Coronary artery (tissue), 2 donors: ENCODE data around the gene DPP10.

Experiments used
- DNase-seq: peaks from one replicate; pipeline ENCODE4 v3.0.0-alpha.2; 2017; ENCODE audit warnings: low spot score
- H3K27ac ChIP-seq, 2 donors: fragments of 200-600 bp; sonication (generic); one replicate each; pipeline ENCODE4 v1.5.1; 2016 to 2019
- H3K4me3 ChIP-seq: fragments of 200-600 bp; sonication (generic); 2 replicates; pipeline ENCODE4 v1.5.1; 2016; ENCODE audit warnings: mild to moderate bottlenecking, moderate library complexity
- CTCF ChIP-seq: fragments of 200-600 bp; sonication (generic); IDR thresholded peaks from one replicate; pipeline ENCODE4 v1.5.1; 2019; ENCODE audit warnings: antibody characterized with exemption

Gene DPP10

DNA sequence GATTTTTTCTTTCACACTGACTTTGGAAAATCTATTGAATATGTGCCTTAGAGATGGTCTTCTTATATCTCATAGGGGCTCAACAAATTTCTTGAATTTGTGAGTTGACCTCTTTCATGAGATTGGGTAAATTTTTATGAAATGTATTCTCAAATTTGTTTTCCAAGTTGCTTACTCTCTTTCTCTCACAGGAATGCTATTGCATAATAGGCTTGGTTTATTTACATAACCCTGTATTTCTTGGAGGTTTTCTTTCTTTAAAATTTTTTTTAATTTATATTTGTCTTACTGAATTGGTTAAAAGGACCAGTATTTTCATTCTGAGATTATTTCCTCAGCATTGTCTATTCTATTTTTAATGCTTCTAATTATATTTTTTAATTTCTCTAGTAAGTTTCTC, 917.1 kb downstream of the DPP10 start:
- TF ChIP-seq CTCF: no peak
- no peak overlapping the region for H3K4me3 ChIP-seq
- no peak for DNase-seq
- H3K27ac ChIP-seq: no peak overlapping the region

GRCh38 chr2:115364093-115364492, 921.7 kb downstream of the DPP10 start:
- no peak overlapping the region for H3K4me3 ChIP-seq
- no peak for DNase-seq
- H3K27ac ChIP-seq: no peak overlapping the region
- TF ChIP-seq CTCF: no peak

DNA sequence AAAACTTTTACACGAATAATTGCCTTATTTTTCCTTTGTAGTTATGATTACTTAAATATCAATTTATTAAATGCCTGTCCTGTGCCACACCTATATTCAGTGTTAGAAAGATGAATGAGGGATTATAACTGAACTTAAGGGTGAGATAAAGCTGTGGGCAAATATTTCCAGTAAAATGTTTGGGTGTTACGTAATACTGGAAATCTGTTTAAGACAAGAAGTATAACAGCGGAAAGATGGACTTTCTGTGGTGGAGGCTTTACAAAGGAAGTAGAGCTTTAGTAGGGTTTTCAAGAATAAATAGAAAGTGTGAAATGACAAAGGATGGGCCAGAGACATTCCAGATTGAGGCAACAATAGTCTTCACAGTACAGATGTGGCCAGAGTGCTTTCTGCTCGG, 927.0 kb downstream of the DPP10 start:
- no peak for DNase-seq
- no peak for TF ChIP-seq CTCF
- H3K4me3 ChIP-seq: no peak overlapping the region
- H3K27ac ChIP-seq: no peak overlapping the region

- no peak overlapping the region for H3K27ac ChIP-seq
- no peak for TF ChIP-seq CTCF
- no peak overlapping the region for H3K4me3 ChIP-seq
- DNase-seq: no peak
Observed at GRCh38 chr2:115374981-115375380, 932.5 kb downstream of the DPP10 start.

- TF ChIP-seq CTCF: no peak
- DNase-seq: no peak
- no peak overlapping the region for H3K4me3 ChIP-seq
- H3K27ac ChIP-seq: no peak overlapping the region
Observed at GRCh38 chr2:115384399-115384798, 942.0 kb downstream of the DPP10 start.

- DNase-seq: no peak
- TF ChIP-seq CTCF: no peak
- Histone ChIP-seq H3K4me3 (no peak overlapping the region), H3K27ac (no peak overlapping the region)
Observed at GRCh38 chr2:115386465-115386864, 944.0 kb downstream of the DPP10 start.

DNA sequence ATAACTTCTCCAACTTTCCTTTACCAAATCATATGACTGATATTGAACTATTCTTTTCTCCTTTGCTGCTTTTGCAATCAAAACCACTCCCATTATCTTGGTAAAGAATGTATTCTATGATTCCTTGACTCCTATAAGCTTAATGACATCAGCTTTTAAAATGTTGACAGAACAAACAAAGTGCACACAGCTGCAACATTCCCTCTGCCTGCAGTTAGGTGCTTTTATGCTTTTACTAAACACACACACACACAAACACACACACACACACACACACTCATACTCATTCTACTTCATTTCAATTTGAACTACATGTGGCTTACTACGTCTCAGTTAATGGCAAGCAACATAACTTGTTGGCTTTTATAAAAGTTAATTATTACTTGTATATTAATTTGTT, 946.6 kb downstream of the DPP10 start:
- DNase-seq: no peak
- H3K27ac ChIP-seq: no peak overlapping the region
- no peak overlapping the region for H3K4me3 ChIP-seq
- TF ChIP-seq CTCF: no peak
